HCT116 (cell line): Measurements from ENCODE around the gene GALNT15. TPM values are rescaled to one million over a fixed set of nuclear protein-coding genes. Genes with fewer than 3 reads are reported as not detected.

Experiments
- ATAC-seq: fragments of 200-7000 bp; cut with Tn5 transposase; 2 replicates; pipeline ENCODE4 v1.9.1; 2020; ENCODE audit warnings: mild to moderate bottlenecking, moderate library complexity
- BruUV-seq: library from RNA; stranded (reverse); fragments of 400-500 nt; replicated peaks from 2 replicates; lab custom pipeline; 2021; lab: Mats Ljungman, UMichigan
- CTCF ChIA-PET: fragments of 300-600 bp; sonication (Branson Sonifier 250); formaldehyde crosslinking; loops from one replicate; lab custom pipeline; 2021; ENCODE audit warnings: antibody characterized with exemption; lab: Charles Lee
- POLR2A ChIA-PET: fragments of 300-600, 350-600 bp; sonication (Branson Sonifier 250); formaldehyde crosslinking; loops from one replicate; lab custom pipeline; 2021; ENCODE audit warnings: antibody characterized with exemption; lab: Charles Lee
- RAD21 ChIA-PET, 2 experiments: fragments of 300-600 bp; sonication (Branson Sonifier 250); formaldehyde crosslinking; loops; one replicate each; lab custom pipeline; 2023; ENCODE audit warnings: low total read pairs in 2 of 2; ENCODE audit not compliant: uncharacterized antibody in 2 of 2, unreplicated experiment in 2 of 2, low non-redundant PET in 1 of 2; lab: Charles Lee
- DNase-seq: peaks from one replicate; pipeline ENCODE4 v3.0.0-alpha.2; 2010; ENCODE audit warnings: low read depth, low spot score
- H2AFZ ChIP-seq: fragments of 200-600 bp; shearing (Covaris generic), sonication (generic); 2 replicates; pipeline ENCODE4 v1.6.1; 2017; ENCODE audit warnings: low read depth, mixed run types, mixed read lengths, antibody characterized with exemption, low read length; ENCODE audit not compliant: poor library complexity, severe bottlenecking
- H3K27ac ChIP-seq: 2 replicates; pipeline ENCODE4 v1.5.1; 2012; ENCODE audit warnings: low read depth, low read length
- H3K27me3 ChIP-seq: fragments of 200-600 bp; sonication (generic); 2 replicates; pipeline ENCODE4 v1.6.1; 2016; ENCODE audit warnings: mixed run types, low read length, mixed read lengths; ENCODE audit not compliant: insufficient read depth
- H3K36me3 ChIP-seq, 2 experiments: fragments of 200-500 bp in 1 of 2; fragments of 200-600 bp in 1 of 2; sonication (Bioruptor generic) in 1 of 2; sonication (generic) in 1 of 2; 2 replicates each; pipeline versions ENCODE4 v1.5.1 to v1.6.1; 2014 to 2016; ENCODE audit warnings: low read length in 2 of 2, inconsistent platforms in 1 of 2, mixed read lengths in 1 of 2, mixed run types in 1 of 2; ENCODE audit not compliant: insufficient read depth in 2 of 2, control insufficient read depth in 1 of 2
- H3K4me1 ChIP-seq, 2 experiments: fragments of 200-600 bp in 1 of 2; sonication (generic) in 1 of 2; 2 replicates each; pipeline versions ENCODE4 v1.5.1 to v1.6.1; 2012 to 2017; ENCODE audit warnings: low read length in 2 of 2, inconsistent platforms in 1 of 2, mild to moderate bottlenecking in 1 of 2, mixed read lengths in 1 of 2, mixed run types in 1 of 2, moderate library complexity in 1 of 2; ENCODE audit not compliant: insufficient read depth in 2 of 2, control insufficient read depth in 1 of 2
- H3K4me2 ChIP-seq: fragments of 200-600 bp; sonication (generic); 2 replicates; pipeline ENCODE4 v1.6.1; 2017; ENCODE audit warnings: mixed run types, low read length, mixed read lengths
- H3K4me3 ChIP-seq, 2 experiments: fragments of 200-600 bp in 1 of 2; sonication (generic) in 1 of 2; replicated peaks in 1 of 2; 2 replicates each; pipeline ENCODE4 v1.5.1; 2011 to 2016; ENCODE audit warnings: low read length in 2 of 2, control low read depth in 1 of 2, low read depth in 1 of 2, mild to moderate bottlenecking in 1 of 2, mixed read lengths in 1 of 2, mixed run types in 1 of 2
- H3K79me2 ChIP-seq: fragments of 200-600 bp; sonication (generic); 2 replicates; pipeline ENCODE4 v1.6.1; 2017; ENCODE audit warnings: mild to moderate bottlenecking, mixed run types, low read length, moderate library complexity, mixed read lengths; ENCODE audit not compliant: insufficient read depth
- H3K9ac ChIP-seq: fragments of 200-600 bp; sonication (generic); 2 replicates; pipeline ENCODE4 v1.6.1; 2016; ENCODE audit warnings: low read length, mixed read lengths
- H3K9me2 ChIP-seq: fragments of 200-600 bp; sonication (generic), shearing (Covaris generic); 2 replicates; pipeline ENCODE4 v1.6.1; 2017; ENCODE audit warnings: mixed run types, mild to moderate bottlenecking, moderate library complexity; ENCODE audit not compliant: insufficient read depth
- H3K9me3 ChIP-seq, 2 experiments: fragments of 200-500 bp in 1 of 2; fragments of 200-600 bp in 1 of 2; sonication (Bioruptor generic) in 1 of 2; sonication (generic) in 1 of 2; 2 replicates each; pipeline ENCODE4 v1.6.1; 2014 to 2017; ENCODE audit warnings: low read length in 2 of 2, mixed read lengths in 2 of 2, inconsistent platforms in 1 of 2, low read depth in 1 of 2, mild to moderate bottlenecking in 1 of 2, mixed run types in 1 of 2, moderate library complexity in 1 of 2; ENCODE audit not compliant: control insufficient read depth in 1 of 2, insufficient read depth in 1 of 2
- H4K20me1 ChIP-seq: fragments of 200-600 bp; sonication (generic), shearing (Covaris generic); 2 replicates; pipeline ENCODE4 v1.6.1; 2017; ENCODE audit warnings: mixed run types, mild to moderate bottlenecking, moderate library complexity; ENCODE audit not compliant: insufficient read depth
- CBX3 ChIP-seq: IDR thresholded peaks from 2 replicates; pipeline ENCODE4 v1.6.1; 2012; ENCODE audit warnings: low read depth
- CTCF ChIP-seq, 3 experiments: fragments of 200-600 bp in 1 of 3; sonication (generic) in 1 of 3; IDR thresholded peaks in 2 of 3; conservative IDR thresholded peaks in 1 of 3; 2 replicates each; pipeline ENCODE4 v1.5.1; 2012 to 2017; ENCODE audit warnings: low read depth in 2 of 3, low read length in 2 of 3, antibody characterized with exemption in 1 of 3, borderline replicate concordance in 1 of 3, control low read depth in 1 of 3, mild to moderate bottlenecking in 1 of 3, mixed read lengths in 1 of 3, mixed run types in 1 of 3, moderate library complexity in 1 of 3; ENCODE audit not compliant: insufficient read depth in 1 of 3
- EGR1 ChIP-seq: IDR thresholded peaks from 2 replicates; pipeline ENCODE4 v1.6.1; 2012; ENCODE audit warnings: low read depth
- ELF1 ChIP-seq: IDR thresholded peaks from 2 replicates; pipeline ENCODE4 v1.6.1; 2012; ENCODE audit warnings: low read depth, borderline replicate concordance
- EZH2phosphoT487 ChIP-seq: fragments of 200-600 bp; IDR thresholded peaks from 2 replicates; pipeline ENCODE4 v1.6.1; 2018; ENCODE audit warnings: antibody characterized with exemption, borderline replicate concordance
- POLR2A ChIP-seq: IDR thresholded peaks from 2 replicates; pipeline ENCODE4 v1.7.0; 2011; ENCODE audit warnings: borderline replicate concordance; ENCODE audit not compliant: insufficient read depth, insufficient read length; ENCODE audit errors: extremely low read depth
- RAD21 ChIP-seq: IDR thresholded peaks from 2 replicates; pipeline ENCODE4 v1.6.1; 2012; ENCODE audit warnings: low read depth, mild to moderate bottlenecking
- REST ChIP-seq: IDR thresholded peaks from 2 replicates; pipeline ENCODE4 v1.6.1; 2012; ENCODE audit warnings: low read depth
- SRF ChIP-seq: IDR thresholded peaks from 2 replicates; pipeline ENCODE4 v1.6.1; 2012; ENCODE audit warnings: low read depth
- TCF7L2 ChIP-seq: IDR thresholded peaks from 2 replicates; pipeline ENCODE4 v1.7.0; 2011; ENCODE audit warnings: borderline replicate concordance, inconsistent platforms; ENCODE audit not compliant: insufficient read depth, insufficient read length; ENCODE audit errors: extremely low read depth
- YY1 ChIP-seq: IDR thresholded peaks from 2 replicates; pipeline ENCODE4 v1.6.1; 2011; ENCODE audit warnings: low read length, low read depth, moderate library complexity, mild to moderate bottlenecking; ENCODE audit not compliant: insufficient replicate concordance; ENCODE audit errors: extremely low read depth
- ZFX ChIP-seq: fragments of 450-650 bp; IDR thresholded peaks from 2 replicates; pipeline ENCODE4 v1.6.1; 2017
- ZNF274 ChIP-seq: fragments of 200-500 bp; sonication (Bioruptor generic); IDR thresholded peaks from 2 replicates; pipeline ENCODE4 v1.6.1; 2014; ENCODE audit warnings: mild to moderate bottlenecking, low read depth, low read length, inconsistent platforms
- intact Hi-C: fragments of 100-400 bp; cut with micrococcal nuclease; formaldehyde crosslinking; loops from 2 replicates; pipeline ENCODE4 v1.10.0; 2022
- total RNA-seq: library from RNA; stranded (reverse); gene quantifications from one replicate; pipeline ENCODE4 v1.2.1, GENCODE V29; 2021; ENCODE audit not compliant: unreplicated experiment

Gene GALNT15
- total RNA-seq, 1 experiment from 2014 or later, result 0.05 TPM

- no peak for TF ChIP-seq TCF7L2
Measured at GRCh38 chr3:16240229-16241023, 65.9 kb downstream of the GALNT15 start (continued).

DNA sequence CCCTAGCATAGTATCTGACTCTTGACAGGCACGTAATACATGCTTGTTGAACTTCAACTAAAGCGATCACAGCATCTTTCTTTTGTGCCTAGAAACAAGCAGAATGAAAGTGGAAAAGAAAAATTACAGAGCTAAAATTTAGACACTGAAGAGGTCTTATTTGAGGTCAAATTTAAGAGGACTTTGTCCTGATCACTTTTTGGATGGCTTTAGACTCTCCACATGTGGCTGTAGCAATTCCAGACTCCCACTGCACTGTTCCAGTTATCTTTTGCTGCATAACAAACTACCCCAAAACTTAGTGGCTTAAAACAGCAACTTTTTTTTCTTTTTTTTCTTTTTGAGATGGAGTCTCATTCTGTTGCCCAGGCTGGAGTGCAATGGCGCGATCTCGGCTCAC is 66.7 kb downstream of the GALNT15 start:
- Histone ChIP-seq H3K79me2 (no peaks in the 10 kb centered on the region), H3K27ac (no peak overlapping the region), H3K4me3 (no peak overlapping the region), H3K9me2 (no peaks in the 10 kb centered on the region), H4K20me1 (no peaks in the 10 kb centered on the region), H3K4me1 (peaks cover 0 to 16% of the 10 kb centered on the region in 2 experiments; a peak in 2 of 4 replicates), H3K36me3 (no peaks in the 10 kb centered on the region), H3K9ac (no peak overlapping the region), H3K9me3 (no peaks in the 10 kb centered on the region), H3K4me2 (no peak overlapping the region), H2AFZ (no peak overlapping the region), H3K27me3 (no peaks in the 10 kb centered on the region)
- no peak for DNase-seq
- TF ChIP-seq EZH2phosphoT487, result no peak
- no peak for TF ChIP-seq CTCF (IDR thresholded peaks at IDR 0.05 in 2 of 3, conservative IDR thresholded peaks at IDR 0.05 in 1 of 3; ENCODE audit: borderline replicate concordance in 1 of 3, insufficient read depth in 1 of 3, low read depth in 2 of 3, low read length in 2 of 3)
- no peak for TF ChIP-seq RAD21
- TF ChIP-seq ZFX, result no peak
- TF ChIP-seq ZNF274, result no peak
- no peak for TF ChIP-seq CBX3
- TF ChIP-seq ELF1, result no peak
- no peak for TF ChIP-seq SRF
- TF ChIP-seq POLR2A, result no peak
- TF ChIP-seq EGR1, result no peak
- no peak for TF ChIP-seq YY1
- TF ChIP-seq REST, result no peak
- no peak for ATAC-seq
- ChIA-PET POLR2A (no interaction called here), CTCF (no interaction called here), RAD21 (no interaction called here)
- intact Hi-C loops, result no loop called here
- no TSS peak for BruUV-seq
